ENCODE data around the gene CHDH. TPM values are rescaled to one million over a fixed set of nuclear protein-coding genes. Genes with fewer than 3 reads are reported as not detected.

CHDH gene
- polyA plus RNA-seq, 1 donor (not counting 4 experiments of a cell fraction or from before 2014, with no cell fraction given): not detected

DNA sequence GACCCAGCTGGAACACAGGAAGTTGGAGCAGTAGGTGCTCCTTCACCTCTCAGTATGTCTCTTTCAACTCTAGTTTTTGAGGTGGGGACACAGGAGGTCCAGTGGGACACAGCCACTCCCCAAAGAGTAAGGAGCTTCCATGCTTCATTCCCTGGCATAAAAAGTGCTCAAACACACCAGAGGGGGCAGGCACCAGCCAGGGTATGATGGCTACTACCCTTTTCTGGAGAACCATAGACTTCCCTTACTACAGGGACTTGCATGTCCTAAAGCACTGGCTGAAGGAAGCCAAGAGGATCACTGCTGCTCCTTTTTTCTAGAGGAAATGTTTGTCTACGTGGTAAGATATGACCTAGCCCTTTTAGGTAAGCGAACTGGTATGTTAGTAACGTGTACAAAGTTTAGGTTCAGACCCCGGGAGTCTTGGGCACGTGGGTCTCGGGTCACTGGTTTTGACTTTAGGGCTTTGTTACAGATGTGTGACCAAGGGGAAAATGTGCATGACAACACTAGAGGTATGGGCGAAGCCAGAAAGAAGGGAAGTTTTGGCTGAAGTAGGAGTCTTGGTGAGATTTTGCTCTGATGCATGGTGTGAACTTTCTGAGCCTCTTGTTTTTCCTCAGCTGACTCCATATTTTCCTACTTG, 12.0 kb upstream of the CHDH start:
- FAIRE-seq: no peak
- H3K27ac ChIP-seq (ENCODE audit: control insufficient read depth, insufficient read depth, low read length): no peak overlapping the region
- TF ChIP-seq, protein P1, sequence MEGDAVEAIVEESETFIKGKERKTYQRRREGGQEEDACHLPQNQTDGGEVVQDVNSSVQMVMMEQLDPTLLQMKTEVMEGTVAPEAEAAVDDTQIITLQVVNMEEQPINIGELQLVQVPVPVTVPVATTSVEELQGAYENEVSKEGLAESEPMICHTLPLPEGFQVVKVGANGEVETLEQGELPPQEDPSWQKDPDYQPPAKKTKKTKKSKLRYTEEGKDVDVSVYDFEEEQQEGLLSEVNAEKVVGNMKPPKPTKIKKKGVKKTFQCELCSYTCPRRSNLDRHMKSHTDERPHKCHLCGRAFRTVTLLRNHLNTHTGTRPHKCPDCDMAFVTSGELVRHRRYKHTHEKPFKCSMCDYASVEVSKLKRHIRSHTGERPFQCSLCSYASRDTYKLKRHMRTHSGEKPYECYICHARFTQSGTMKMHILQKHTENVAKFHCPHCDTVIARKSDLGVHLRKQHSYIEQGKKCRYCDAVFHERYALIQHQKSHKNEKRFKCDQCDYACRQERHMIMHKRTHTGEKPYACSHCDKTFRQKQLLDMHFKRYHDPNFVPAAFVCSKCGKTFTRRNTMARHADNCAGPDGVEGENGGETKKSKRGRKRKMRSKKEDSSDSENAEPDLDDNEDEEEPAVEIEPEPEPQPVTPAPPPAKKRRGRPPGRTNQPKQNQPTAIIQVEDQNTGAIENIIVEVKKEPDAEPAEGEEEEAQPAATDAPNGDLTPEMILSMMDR (optimal IDR thresholded peaks at IDR 0.05 in 1 of 3, IDR thresholded peaks at IDR 0.05 in 1 of 3, conservative IDR thresholded peaks at IDR 0.05 in 1 of 3; ENCODE audit: extremely low read depth in 1 of 3, insufficient read depth in 2 of 3, low read length in 3 of 3): no peak
- TF ChIP-seq EZH2 (IDR thresholded peaks at IDR 0.05; ENCODE audit: low read length): no peak

DNA sequence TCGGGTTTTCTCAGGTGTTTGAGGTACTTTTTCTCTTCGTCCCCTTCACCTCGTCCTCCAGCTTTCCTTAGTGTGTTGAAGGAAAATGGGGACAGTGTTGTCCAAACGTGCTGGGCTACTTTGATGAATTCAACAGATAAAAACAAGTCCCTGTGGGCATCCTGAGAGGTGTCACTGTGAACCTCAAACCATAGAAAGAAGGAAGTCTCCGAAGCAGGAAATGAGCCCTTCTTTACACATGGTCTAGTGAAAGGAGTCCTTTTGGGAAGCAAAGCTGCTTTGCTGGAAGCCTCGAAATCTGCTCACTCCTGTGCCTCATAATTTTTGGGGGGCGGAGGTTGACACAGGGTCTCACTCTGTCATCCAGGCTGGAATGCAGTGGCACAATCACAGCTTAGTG, 10.7 kb upstream of the CHDH start:
- Histone ChIP-seq H4K20me1 (ENCODE audit: control insufficient read depth, extremely low read depth, insufficient read depth, low read length) (no peaks in the 10 kb centered on the region), H3K4me3 (ENCODE audit: control insufficient read depth in 2 of 3, extremely low read depth in 1 of 3, insufficient read depth in 2 of 3, low read depth in 1 of 3, low read length in 3 of 3) (no peak overlapping the region), H3K36me3 (ENCODE audit: control insufficient read depth in 2 of 2, extremely low read depth in 1 of 2, insufficient read depth in 2 of 2, low read length in 2 of 2) (peaks cover 0 to 1% of the 10 kb centered on the region in 2 experiments), H3K4me2 (ENCODE audit: control insufficient read depth, extremely low read depth, insufficient read depth, low read depth, low read length) (no peak overlapping the region), H2AFZ (ENCODE audit: control insufficient read depth, low read length) (no peak overlapping the region), H3K9me1 (ENCODE audit: control insufficient read depth, extremely low read depth, insufficient read depth, low read length) (no peaks in the 10 kb centered on the region), H3K27me3 (ENCODE audit: control insufficient read depth, extremely low read depth, insufficient read depth, low read length) (no peaks in the 10 kb centered on the region), H3K27ac (ENCODE audit: control insufficient read depth, insufficient read depth, low read length) (no peak overlapping the region), H3K9ac (ENCODE audit: control insufficient read depth, extremely low read depth, insufficient read depth, low read length) (no peak overlapping the region), H3K79me2 (ENCODE audit: control insufficient read depth, insufficient read depth, low read length) (no peaks in the 10 kb centered on the region), H3K4me1 (ENCODE audit: control insufficient read depth, extremely low read depth, insufficient read depth, low read length) (no peaks in the 10 kb centered on the region), H3K9me3 (ENCODE audit: control insufficient read depth, low read depth, low read length) (no peaks in the 10 kb centered on the region)
- no peak for TF ChIP-seq EZH2 (IDR thresholded peaks at IDR 0.05; ENCODE audit: low read length)
- TF ChIP-seq, protein P1 (optimal IDR thresholded peaks at IDR 0.05 in 1 of 3, IDR thresholded peaks at IDR 0.05 in 1 of 3, conservative IDR thresholded peaks at IDR 0.05 in 1 of 3; ENCODE audit: extremely low read depth in 1 of 3, insufficient read depth in 2 of 3, low read length in 3 of 3): no peak
- FAIRE-seq: no peak
- DNase-seq (ENCODE audit: low read depth, low spot score): no peak
- dilution Hi-C loops (cut with MboI; ENCODE audit: extremely low pct_ligation_motif_present, low sequenced_read_pairs): no loop called here

More for the DNA sequence above, 12.0 kb upstream of the CHDH start:
- no peaks in the 10 kb centered on the region for H3K4me1 ChIP-seq (ENCODE audit: control insufficient read depth, extremely low read depth, insufficient read depth, low read length)
- H3K4me2 ChIP-seq (ENCODE audit: control insufficient read depth, extremely low read depth, insufficient read depth, low read depth, low read length): no peak overlapping the region
- H4K20me1 ChIP-seq (ENCODE audit: control insufficient read depth, extremely low read depth, insufficient read depth, low read length): no peaks in the 10 kb centered on the region
- H2AFZ ChIP-seq (ENCODE audit: control insufficient read depth, low read length): no peak overlapping the region
- H3K79me2 ChIP-seq (ENCODE audit: control insufficient read depth, insufficient read depth, low read length): no peaks in the 10 kb centered on the region
- peaks cover 0 to 1% of the 10 kb centered on the region in 2 experiments for H3K36me3 ChIP-seq (ENCODE audit: control insufficient read depth in 2 of 2, extremely low read depth in 1 of 2, insufficient read depth in 2 of 2, low read length in 2 of 2)
- no peak overlapping the region for H3K9ac ChIP-seq (ENCODE audit: control insufficient read depth, extremely low read depth, insufficient read depth, low read length)
- H3K27me3 ChIP-seq (ENCODE audit: control insufficient read depth, extremely low read depth, insufficient read depth, low read length): no peaks in the 10 kb centered on the region
- no peak for DNase-seq (ENCODE audit: low read depth, low spot score)
- no peaks in the 10 kb centered on the region for H3K9me1 ChIP-seq (ENCODE audit: control insufficient read depth, extremely low read depth, insufficient read depth, low read length)
- H3K4me3 ChIP-seq (ENCODE audit: control insufficient read depth in 2 of 3, extremely low read depth in 1 of 3, insufficient read depth in 2 of 3, low read depth in 1 of 3, low read length in 3 of 3): no peak overlapping the region
- dilution Hi-C loops (cut with MboI; ENCODE audit: extremely low pct_ligation_motif_present, low sequenced_read_pairs): no loop called here
- H3K9me3 ChIP-seq (ENCODE audit: control insufficient read depth, low read depth, low read length): no peaks in the 10 kb centered on the region

All from keratinocyte (primary cell).